Cardiac septum (tissue), 1 donor: ENCODE data around the gene MAB21L4. TPM values are rescaled to one million over a fixed set of nuclear protein-coding genes. Genes with fewer than 3 reads are reported as not detected.
"Not testable (repeated sequence)": the region's sequence is repeated elsewhere in the genome, so short reads cannot be mapped to it uniquely, and the experiment has no call there.

ENCODE experiments used
- DNase-seq: peaks from one replicate; pipeline ENCODE4 v3.0.0-alpha.2; 2020; ENCODE audit warnings: low spot score
- intact Hi-C: fragments of 100-400 bp; cut with DNase I; formaldehyde crosslinking; loops from one replicate; pipeline ENCODE4 v1.14.0; 2022
- total RNA-seq: library from RNA; stranded (reverse); fragmentation: NEBNext Ultra II Directional; extraction: Animal tissue kit (Norgen Biotek cat#: 25700); gene quantifications from one replicate; pipeline ENCODE4 v1.2.1, GENCODE V29; 2021
- donor health status: DM: no; HTN: no; CAD: no.

Gene MAB21L4
- total RNA-seq, 1 donor from 2014 or later = not detected

GRCh38 chr2:240850026-240850425 lies 45.9 kb downstream of the MAB21L4 start:
- intact Hi-C loops = loop anchor here (5.0 kb wide), 3 partner anchors 62 to 227 kb away; no protein-coding TSS in a partner anchor
- no peak for DNase-seq

- intact Hi-C loops = no loop called here
- DNase-seq = no peak
Measured at GRCh38 chr2:240848900-240849680, 46.9 kb downstream of the MAB21L4 start.

GRCh38 chr2:240847817-240848216 lies 48.1 kb downstream of the MAB21L4 start:
- intact Hi-C loops = no loop called here
- DNase-seq = no peak

GRCh38 chr2:240846873-240847595 lies 48.9 kb downstream of the MAB21L4 start:
- intact Hi-C loops = no loop called here
- no peak for DNase-seq

- intact Hi-C loops = not testable (repeated sequence)
Measured at GRCh38 chr2:240846309-240846708, 49.6 kb downstream of the MAB21L4 start.

DNA sequence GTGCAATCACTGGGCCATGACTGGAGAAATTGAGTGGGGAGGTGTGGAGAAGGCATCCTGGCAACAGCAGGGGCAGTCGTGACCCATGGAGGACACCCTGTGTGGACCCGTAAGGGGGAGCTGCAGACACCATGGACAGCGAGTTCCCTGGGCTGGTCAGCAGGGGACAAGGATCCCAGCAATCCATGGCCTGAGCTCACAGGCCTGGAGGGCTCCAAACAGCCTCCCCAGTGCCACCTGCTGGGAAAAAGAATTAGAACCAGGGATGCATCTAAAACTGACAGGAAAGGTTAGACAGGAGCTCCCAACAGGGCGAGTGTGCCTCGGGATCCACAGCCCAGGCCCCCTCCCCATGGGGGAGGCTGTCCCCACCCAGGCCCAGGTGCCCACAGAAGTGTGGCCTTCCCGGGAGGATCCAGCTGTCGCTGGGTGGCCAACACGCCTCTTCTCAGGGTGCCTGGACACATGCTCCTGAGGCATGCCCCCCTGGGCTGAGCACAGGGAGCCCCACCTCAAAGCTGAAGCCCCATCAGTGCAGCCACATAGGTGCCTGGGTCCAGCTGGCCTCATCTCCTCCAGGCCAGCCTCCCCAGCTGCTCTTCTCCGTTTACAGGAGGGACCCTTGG lies 55.4 kb downstream of the MAB21L4 start:
- intact Hi-C loops = no loop called here

More at GRCh38 chr2:240846309-240846708, 49.6 kb downstream of the MAB21L4 start:
- DNase-seq = not testable (repeated sequence)

DNA sequence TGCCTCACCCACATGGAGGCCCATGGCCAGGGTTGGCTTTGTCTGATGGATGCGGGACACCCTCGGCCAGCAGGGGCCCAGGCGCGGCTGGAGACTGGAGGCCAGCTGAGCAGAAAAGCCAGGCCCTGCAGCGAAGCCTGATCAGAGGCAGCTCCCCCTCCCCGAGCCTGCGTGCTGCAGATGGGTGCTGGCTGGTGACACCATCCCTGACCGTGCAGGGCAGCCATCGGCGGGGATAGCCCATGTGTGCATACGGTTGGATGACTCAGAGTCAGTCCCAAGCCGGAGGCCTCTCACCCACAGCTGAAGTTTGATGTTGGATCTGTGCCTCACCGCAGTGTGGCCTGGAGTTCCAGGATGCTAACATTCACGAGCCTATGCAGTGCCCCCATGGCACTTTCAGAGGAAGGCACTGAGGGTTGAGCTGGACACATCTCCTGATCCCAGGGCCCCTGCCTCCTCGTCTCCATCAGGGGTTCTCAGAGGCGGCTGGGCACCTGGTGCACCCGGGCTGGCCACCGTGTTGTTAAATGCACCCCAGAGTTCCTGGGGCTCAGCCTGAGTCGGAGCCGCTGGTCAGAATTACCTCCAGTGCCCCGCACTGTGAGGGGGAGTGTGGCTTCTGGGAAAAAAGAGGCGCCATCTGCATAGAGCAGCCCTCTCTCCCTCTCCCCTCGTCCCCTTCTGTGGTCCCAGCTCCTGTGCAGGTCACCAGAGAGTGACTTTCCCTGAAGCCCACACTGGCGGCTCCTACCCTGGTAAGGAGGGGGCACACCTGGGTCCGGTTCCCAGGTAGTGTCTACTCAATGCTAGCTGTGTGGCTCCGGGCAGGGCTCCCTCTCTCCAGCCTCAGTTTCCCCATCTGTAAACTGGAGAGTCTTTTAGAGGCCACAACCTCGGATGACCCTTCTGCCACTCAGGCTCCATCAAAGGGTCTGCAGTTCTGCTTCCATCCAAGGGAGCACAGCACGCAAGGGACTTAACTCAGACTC lies 56.5 kb downstream of the MAB21L4 start:
- DNase-seq = no peak
- intact Hi-C loops = loop anchor here (10.0 kb wide), 2 partner anchors 235 to 325 kb away; no protein-coding TSS in a partner anchor

More for the DNA sequence above, 55.4 kb downstream of the MAB21L4 start:
- DNase-seq = no peak

DNA sequence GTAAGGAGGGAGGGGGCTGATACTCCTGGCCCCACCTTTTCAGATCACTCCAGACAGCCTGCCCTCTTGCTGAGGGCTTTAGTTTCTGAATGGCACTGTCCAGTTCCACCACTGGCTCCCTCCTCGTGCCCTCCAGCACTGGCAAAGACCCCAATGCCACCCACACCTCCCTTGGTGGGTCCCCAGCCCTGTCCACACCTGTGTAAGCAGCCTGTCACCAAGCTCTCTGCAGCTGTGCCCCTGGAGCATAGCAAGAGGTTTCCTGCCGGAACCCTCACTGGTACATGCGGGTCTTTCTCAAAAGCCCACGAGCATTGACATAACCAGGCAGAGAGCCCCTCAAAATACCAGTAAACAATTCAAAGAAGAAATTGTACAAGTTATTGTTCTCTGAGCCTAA lies 58.3 kb downstream of the MAB21L4 start:
- DNase-seq = no peak
- intact Hi-C loops = loop anchor here (10.0 kb wide), 2 partner anchors 233 to 323 kb away; no protein-coding TSS in a partner anchor

- intact Hi-C loops = loop anchor here (10.0 kb wide), 2 partner anchors 232 to 322 kb away; no protein-coding TSS in a partner anchor
Measured at GRCh38 chr2:240836781-240837467, 59.0 kb downstream of the MAB21L4 start.

More at GRCh38 chr2:240836781-240837467, 59.0 kb downstream of the MAB21L4 start:
- DNase-seq = no peak

Other genes starting within 250 kb of the MAB21L4 start
- not detected for gene AQP12B, start 213.3 kb downstream of the MAB21L4 start, total RNA-seq
- not detected for gene AQP12A, start 204.3 kb downstream of the MAB21L4 start, total RNA-seq
- gene KIF1A, start 75.9 kb downstream of the MAB21L4 start, total RNA-seq = 10.2 TPM
- gene AGXT, start 27.3 kb downstream of the MAB21L4 start, total RNA-seq = not detected
- gene CROCC2, start 10.2 kb upstream of the MAB21L4 start, total RNA-seq = not detected
- gene SNED1, start 102.5 kb upstream of the MAB21L4 start, total RNA-seq = 9.7 TPM
- 21.0 TPM for gene MTERF4, start 206.1 kb upstream of the MAB21L4 start, total RNA-seq